ENCODE results near the gene ARHGAP9.

- TF ChIP-seq CTCF (conservative IDR thresholded peaks at IDR 0.05) (no peak), ZFX (IDR thresholded peaks at IDR 0.05) (no peak)
These were observed 35.8 kb upstream of the ARHGAP9 start for GRCh38 chr12:57515408-57515933.
